Fibroblast of the conjunctiva (primary cell): ENCODE results near the gene C16orf87.
"Not testable (repeated sequence)": the region's sequence is repeated elsewhere in the genome, so short reads cannot be mapped to it uniquely, and the experiment has no call there.

Source experiments
- DNase-seq: peaks from one replicate; pipeline ENCODE4 v3.0.0-alpha.2; 2010; ENCODE audit warnings: low read depth

C16orf87 gene

DNA sequence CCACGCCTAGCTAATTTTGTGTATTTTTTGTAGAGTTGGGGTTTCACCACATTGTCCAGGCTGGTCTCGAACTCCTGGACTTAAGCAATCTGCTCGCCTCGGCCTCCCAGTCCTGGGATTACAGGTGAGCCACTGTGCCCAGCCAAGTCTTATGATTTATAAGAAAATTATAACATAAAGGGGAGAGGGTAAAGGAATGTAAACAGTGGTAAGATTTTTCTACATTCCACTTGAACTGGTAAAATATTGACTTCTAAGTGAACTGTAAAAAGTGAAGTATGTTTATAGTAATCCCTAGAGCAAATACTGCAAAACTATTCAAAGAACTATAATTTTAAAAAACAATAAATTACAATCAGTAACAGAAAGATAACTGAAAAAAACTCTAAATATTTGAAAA, 33.5 kb downstream of the C16orf87 start:
- DNase-seq, result no peak

DNA sequence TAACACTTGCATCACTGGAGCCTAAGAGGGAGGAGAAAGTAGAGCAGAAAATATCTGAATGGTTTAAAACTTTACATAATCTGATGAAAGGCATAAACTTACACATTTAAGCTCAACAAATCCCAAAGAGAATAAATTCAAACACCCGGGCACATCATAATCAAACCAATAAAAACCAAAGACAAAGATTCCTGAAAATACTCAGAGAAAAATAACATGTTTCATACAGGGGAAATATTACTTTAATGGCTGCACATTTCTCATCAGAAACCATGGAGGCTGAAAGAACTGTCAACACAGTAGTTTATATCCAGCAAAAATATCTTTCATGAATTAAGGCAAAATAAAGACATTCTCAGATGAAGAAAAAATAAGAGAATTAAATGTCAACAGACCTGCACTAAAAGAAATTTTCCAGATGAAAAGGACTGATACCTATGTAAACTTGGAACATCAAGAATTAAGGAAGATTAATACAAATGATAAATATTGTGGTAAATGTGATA, 34.2 kb downstream of the C16orf87 start:
- DNase-seq, result no peak

DNA sequence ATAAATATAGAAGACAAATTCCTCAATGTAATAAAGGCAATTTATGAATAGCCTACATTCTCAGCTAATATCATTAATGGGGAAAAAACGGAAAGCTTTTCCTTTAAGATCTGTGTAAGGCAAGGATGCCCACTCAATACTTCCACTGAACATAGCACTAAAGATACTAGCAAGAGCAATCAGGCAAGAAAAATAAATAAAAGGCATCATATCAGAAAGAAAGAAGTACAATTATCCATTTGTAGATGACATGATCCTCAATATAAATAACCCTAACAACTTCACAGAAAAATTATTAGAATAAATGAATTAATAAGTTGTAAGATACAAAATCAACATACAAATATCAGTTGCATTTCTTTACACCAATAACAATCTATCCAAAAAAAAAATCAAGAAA, 37.1 kb downstream of the C16orf87 start:
- no peak for DNase-seq

DNA sequence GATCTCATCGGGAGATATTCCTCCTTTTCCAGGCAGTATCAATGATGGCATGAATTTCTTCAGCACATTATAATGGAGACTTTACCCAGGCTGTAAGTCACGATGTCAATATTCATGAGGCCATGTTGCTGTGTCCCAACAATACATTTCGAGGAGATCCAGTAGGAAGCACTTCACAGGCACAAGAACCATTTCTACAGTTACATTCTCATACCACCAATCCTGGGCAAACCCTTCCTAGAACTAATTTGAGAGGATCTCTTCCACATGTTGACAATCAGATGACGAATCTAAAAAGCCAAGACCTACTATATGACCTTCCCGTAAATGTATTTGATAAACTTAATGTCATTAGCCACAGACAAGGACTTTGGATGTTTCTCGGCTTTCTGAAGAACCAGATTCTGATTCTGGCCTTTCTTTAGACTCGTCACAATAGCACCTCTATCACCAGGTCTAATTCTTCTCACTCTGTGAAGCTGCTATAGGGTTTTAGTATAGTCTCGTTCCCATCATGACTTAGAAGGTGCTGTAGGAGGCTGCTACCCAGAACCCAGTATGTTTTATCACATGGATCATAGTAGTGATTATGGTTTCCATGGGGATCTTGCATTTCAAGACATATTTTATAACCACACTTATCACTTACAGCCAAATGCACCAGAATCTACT, 40.2 kb downstream of the C16orf87 start:
- DNase-seq, result no peak

DNA sequence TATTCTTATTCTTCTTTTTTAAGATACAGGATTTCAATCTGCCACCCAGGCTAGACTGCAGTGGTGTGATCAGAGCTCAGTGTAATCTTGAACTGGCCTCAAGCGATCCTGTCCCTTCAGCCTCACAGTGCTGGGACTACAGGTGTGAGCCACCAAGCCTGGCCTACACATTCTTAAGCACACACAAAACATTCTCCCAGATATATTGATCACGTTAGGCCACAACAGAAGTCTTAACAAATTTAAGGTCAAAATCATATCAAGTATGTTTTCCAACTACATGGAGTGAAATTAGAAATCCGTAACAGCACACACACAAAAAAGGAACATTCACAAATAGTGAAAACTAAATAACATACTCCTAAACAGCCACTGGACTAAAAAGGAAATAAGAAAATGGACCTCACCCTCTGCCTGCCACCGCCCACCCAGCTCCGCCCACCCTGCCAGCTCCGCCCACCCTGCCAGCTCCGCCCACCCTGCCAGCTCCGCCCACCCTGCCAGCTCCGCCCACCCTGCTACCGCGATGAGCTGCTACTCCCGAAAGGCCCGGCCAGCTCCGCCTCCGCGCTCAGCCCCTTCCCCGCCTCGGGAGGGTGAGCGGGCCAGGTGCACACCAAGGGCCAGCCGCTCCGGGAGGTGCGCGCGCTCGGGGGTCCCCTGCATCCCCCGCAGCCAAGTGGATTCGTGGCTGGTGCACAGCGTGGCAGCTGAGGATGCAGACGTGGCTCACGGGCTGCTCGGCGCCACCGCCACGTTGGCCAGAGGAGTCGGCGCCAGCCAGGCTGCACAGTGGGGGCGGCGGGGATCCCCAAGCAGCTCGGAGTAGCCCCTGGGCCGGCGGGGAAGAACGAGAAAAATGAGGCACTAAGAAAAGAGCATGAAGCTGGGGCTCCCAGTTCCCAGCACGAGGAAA, 41.2 kb downstream of the C16orf87 start:
- DNase-seq, result peak; percentile 26

DNA sequence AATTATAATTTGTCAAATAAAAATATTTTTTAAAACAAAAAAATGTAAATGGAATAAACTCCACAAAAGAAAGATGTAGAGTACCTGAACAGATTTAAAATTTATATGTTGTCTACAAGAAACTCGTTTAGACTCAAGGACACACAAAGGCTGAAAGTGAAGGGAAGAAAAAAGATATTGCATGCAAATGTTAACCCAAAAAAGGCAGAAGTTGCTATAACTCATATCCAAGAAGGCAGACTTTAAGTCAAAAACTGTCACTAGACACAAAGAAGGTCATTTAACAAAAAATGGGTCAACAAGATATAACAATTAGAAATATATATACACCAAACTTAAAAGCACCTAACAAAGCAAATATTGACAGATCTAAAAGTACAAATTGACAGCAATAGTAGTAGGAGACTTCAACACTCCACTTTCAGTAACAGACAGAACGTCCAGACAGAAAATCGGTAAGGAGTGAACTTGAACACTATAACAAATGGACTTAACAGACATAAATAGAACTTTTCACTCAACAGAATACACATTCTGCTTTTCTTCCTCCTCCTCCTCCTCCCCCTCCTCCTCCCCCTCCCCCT, 42.0 kb downstream of the C16orf87 start:
- no peak for DNase-seq

DNA sequence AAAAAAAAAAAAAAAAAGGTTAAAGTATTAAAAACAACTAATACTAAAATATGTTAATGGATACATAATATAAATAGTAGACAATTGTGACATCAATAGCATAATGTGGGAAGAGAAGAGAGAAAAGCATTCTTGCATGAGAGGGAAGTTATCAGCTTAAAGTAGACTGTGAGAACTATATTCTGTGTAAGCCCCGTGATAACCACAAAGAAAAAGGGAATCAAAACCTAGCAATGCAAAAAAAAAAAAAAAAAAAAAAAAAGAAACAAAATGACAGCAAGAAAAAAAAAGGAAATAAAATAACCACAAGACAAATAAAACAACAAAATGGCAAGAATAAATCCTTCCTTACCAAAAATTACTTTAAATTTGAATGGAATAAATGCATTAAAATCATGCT, 43.1 kb downstream of the C16orf87 start:
- DNase-seq, result no peak

DNA sequence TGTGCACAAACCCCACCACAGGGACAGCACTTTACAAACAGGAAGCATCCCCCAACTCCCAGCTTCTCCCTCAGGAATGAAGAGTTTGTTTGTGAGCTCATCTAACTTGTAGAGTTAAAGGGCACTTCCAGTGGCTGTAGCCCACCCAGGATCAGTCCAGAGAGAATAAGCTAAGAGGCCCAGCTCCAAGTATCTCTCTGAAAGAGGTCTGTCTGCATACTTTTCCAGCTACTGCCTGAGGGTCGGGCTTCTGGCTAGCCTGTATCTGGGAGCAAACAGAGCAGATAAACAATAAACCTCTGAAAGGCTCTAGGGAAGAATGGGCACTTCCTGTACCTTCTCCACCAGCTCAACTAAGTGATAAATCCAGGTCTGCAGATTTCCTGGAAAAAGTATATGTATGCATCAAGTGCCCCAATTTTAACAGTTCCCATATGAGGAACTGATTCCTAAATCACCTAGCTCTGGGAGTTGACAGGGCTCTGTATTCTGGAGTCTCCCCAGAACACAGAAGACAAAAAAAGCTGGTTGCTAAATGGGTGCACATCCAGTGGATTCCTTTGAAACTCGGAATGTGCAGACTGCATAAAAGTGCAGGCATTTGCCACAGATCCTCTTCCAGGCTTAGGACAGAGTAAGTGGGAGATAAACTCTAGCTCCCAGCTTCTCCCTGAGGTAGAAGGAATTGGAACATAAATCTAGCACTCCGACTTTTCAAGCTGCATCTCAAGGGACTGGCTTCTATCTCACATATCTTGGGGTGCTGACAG, 45.7 kb downstream of the C16orf87 start:
- no peak for DNase-seq

DNA sequence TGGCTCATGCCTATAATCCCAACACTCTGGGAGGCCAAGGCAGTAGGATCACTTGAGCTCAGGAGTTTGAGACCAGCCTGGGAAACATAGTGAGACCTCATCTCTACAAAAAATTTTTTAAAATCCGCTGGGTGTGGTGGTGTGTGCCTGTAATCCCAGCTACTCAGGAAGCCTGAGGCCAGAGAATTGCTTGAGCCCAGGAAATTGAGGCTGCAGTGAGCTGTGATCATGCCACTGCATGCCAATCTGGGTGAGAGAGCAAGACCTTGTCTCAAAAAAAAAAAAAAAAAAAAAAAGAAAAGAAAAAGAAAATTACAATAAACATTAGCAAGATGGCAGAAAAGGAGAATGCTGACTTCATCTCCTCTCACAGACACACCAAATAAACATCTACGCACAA, 46.4 kb downstream of the C16orf87 start:
- not testable (repeated sequence) for DNase-seq

DNA sequence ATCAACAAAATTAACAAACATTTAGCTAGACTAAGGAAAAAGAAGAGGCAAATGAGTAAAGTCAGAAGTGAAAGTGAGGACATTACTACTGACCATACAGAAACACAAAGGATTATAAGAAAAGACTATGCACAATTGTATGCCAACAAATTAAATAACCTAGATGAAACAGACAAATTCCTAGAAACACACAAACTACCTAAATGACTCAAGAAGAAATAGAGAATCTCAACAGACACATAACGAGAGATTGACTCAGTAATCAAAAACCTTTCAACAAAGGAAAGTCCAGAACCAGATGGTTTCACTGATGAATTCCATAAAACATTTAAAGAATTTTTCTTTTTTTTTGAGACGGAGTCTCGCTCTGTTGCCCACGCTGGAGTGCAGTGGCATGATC, 47.2 kb downstream of the C16orf87 start:
- DNase-seq, result no peak

DNA sequence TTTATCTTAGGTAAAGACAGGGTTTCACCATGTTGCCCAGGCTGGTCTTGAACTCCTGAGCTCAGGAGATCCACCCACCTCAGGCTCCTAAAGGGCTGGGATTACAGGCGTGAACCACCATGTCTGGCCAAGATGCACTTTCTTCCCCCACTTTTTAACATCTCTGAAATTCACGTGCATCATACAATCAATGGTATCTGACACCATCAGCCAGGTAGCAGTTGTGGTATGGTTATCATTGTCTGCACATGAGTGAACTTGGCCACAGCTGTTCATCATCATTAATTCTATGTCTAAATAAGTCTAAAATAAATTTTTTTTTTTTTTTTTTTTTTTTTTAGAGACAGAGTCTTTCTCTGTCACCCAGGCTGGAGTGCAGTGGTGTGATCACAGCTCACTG, 48.7 kb downstream of the C16orf87 start:
- DNase-seq, result no peak

DNA sequence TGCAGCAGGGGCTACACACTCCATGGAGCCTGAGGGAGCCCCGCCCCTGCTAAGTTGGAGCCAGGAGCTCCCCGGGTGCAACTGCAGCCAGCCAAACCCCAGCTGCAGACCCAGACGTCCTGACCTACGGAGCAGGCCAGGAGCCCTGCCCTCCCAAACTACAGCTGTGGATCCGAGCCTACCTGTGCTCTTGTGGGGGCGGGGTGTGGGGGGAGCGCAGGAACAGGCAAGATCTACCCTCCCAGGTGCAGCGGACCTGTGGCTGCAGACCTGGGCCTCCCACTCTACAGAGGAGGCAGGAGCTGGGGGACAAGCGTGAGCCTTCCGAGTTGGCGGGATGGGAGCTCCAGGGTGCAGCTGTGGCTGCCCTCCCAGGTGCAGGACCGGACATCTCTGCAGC, 53.2 kb downstream of the C16orf87 start:
- DNase-seq, result no peak

DNA sequence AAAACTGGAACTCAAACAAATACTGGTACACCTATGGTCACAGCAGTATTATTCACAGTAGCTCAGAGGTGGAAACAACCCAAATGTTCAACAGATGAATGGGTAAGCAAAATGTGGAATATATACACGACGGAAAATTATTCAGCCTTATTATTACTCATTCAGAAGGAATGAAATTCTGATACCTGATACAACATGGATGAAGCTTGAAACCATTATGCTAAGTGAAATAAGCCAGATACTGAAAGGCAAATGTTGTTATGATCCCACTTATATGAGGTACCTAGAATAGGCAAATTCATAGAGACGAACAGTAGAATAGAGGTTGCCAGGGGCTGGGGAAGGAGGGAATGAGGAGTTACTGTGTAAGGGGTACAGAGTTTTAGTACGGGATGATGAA, 55.8 kb downstream of the C16orf87 start:
- DNase-seq, result no peak

DNA sequence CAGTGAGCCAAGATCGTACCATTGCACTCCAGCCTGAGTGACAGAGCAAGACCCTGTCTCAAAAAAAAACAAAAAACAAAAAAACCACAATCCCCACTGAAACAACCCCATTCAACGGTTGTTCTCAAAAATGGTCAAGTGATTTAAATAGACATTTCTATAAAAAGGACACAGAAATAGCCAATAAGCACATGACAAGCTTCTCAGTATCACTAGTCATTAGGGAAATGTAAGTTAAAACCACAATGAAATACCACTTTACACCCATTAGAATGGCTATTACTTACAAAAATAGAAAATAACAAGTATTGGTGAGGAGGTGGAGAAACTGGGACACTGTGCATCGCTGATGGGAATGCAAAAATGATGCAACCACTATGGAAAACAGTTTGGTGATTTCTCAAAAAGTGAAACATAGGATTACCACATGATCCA, 56.2 kb downstream of the C16orf87 start:
- DNase-seq, result no peak

DNA sequence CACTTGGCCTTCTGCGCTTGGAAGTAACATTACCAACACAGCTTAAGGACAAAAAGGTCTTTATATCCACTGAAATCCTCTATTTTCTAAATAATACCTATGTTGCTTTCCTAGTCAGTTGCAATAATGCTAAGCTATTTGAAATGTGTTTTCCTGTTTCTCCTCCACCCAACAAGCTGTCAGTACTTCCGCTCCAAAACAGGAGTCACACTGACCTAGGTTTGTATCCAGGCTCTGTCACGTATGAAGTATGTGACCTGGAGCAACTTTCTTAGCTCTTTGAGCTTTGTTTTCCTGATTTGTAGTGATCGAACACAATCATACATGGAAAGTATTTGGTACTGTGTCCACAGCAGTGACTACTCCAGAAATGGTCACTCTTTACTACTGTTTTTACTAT, 58.5 kb downstream of the C16orf87 start:
- no peak for DNase-seq

DNA sequence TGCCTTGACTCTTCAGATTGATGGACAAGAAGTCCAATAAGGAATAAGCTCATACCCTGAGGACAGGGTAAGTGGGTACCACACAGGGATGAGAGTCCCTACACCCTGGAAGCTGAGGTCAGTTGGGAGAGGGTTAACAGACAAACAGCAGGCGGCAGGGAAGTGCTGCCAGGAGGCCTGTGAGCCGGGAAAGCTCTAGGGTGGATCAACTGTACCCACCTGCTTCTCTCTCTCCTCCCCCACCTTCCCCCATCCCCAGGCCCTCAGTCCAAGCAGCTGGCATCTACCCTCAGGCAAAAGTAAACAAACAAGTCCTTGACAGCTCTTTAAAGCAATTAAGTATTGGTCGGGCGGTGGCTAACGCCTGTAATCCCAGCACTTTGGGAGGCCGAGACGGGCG, 62.2 kb downstream of the C16orf87 start:
- no peak for DNase-seq

DNA sequence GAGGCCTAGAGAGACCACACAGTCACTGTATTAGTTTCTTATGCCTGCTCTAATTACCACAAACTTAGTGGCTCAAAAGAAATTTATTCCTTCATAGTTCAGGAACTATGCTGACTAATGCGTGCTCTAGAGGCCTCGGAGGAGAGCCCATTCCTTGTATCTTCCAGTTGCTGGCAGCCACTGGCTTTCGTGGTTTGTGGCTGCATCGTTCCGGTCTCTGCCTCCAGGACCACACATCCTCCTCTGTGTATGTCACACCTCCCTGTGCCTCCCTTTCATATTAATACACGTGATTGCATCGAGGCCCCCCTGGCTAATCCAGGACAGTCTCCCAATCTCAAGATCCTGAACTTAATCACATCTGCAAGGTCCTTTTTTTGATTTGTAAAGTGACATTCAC, 65.9 kb downstream of the C16orf87 start:
- DNase-seq, result no peak

DNA sequence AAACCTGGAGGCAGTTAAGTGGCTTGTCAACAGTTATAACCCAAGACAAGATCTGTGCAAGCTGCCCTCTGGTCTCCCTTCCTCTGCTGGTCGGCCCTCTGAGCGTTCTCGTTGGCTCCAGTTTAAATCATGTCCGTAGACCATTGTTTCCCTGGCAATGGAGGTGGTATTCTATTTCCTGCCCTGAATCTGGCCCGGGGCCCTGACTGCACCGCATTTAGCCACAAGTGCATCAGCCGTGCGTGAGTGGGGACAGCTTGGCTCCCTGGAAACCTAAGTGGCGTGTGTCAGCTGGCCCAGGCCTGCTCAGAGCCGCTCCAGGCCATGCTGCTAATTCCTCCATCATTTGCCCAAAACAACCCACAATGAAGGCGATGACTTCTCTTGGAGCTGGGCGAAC, 67.8 kb downstream of the C16orf87 start:
- DNase-seq, result no peak

DNA sequence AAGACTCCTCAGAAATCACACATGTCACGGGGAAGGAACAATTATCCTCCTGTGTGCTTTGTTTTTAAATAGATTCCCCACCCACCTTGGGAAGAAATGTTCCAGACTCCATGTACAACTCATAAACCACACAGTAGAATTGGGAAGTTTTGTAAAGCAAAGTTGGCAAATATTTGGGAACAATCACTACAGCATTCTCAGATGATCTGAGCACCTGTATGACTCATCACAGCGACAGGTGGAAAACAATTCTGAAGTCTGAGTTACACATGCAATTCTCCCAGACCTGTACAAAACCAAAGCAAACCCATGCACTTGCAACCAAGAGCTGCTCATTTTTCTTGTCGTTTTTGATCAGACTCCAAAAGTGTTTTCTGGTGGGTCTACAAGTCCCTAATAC, 68.4 kb downstream of the C16orf87 start:
- DNase-seq, result no peak

DNA sequence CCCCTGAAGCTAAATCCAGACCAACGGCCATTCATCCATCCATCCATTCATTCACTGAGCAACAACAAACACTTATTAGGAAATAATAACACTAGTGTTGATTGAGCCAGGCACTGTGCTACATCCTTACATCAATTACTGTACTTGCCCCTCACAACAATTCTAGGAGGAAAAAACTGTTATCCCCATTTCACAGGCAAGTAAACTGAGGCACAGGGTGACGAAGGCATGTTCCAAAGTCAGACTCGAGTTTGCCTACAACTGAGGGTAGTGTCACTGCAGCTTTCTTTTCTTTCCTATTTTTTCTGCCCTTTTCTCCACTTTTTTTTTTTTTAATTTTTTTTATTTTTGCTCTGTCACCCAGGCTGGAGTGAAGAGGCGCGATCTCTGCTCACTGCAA, 71.7 kb downstream of the C16orf87 start:
- DNase-seq, result no peak

DNA sequence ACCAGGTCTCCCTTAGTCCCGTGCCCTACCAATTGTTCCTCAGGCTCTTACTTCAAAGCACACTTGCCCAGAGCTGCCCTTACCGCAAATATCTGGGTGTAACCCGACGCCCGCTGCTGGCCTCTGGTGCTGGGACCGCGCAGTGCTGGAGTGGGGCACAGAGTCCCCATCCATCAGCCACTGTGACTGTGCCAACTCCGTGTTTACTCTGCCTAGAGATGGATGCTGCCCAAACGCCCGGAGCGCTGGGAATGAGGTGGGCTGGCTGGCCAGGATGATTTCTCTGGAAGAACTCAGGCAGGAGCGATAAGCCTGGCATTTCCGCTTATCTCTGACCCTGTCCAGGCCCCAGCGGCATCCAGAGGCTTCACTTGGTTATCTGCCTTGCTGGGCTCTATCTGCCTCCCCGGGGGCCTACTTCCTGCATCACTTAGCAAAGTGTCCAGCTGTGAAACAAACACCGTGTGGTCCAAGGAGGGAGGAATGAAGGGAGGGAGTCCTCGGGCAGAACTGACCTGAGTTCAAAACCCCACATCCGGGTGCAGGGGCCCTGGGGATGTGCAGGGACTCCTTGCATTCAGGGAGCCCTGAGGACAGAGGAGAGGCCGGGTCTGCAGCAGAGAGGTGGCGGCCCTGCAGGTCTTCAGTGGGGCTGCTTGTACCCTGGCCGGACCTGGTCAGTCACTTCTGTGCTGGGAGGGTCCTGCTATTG, 73.5 kb downstream of the C16orf87 start:
- DNase-seq, result no peak

DNA sequence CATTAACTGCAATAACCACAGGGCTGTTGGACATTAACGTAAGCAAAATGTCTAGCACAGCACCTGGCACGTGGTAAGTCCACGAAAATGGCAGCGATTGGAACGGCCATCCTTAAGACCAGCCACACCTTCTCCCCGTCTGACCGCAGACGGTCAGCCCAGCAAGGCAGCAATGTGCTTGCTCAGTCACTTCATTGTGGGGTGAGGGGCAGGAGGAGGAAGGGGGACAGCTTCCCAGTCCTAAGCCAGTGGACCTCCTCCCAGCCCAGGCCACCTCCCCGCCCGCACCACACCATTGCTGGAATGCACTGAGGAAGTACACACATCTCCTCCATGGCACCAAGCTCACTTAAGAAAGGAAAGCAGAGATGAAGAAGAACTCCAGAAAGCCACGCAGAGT, 74.2 kb downstream of the C16orf87 start:
- no peak for DNase-seq
